HUES48 (cell line): ENCODE data around the gene GPR68.

Experiments
- H3K27ac ChIP-seq: one replicate; pipeline ENCODE4 v1.7.0; 2013; ENCODE audit warnings: low read depth, low read length, inconsistent platforms
- H3K27me3 ChIP-seq: 2 replicates; pipeline ENCODE4 v1.6.1; 2013; ENCODE audit warnings: mild to moderate bottlenecking, low read length; ENCODE audit not compliant: control insufficient read depth, insufficient read depth
- H3K36me3 ChIP-seq: 2 replicates; pipeline ENCODE4 v1.6.1; 2013; ENCODE audit warnings: low read length; ENCODE audit not compliant: control insufficient read depth, insufficient read depth
- H3K4me1 ChIP-seq: 2 replicates; pipeline ENCODE4 v1.6.1; 2013; ENCODE audit warnings: mild to moderate bottlenecking, low read length; ENCODE audit not compliant: control insufficient read depth, insufficient read depth
- H3K4me3 ChIP-seq: 2 replicates; pipeline ENCODE4 v1.5.1; 2013; ENCODE audit warnings: mild to moderate bottlenecking, low read depth, low read length
- H3K9ac ChIP-seq: 2 replicates; pipeline ENCODE4 v1.6.1; 2013; ENCODE audit warnings: mild to moderate bottlenecking, low read depth, low read length, moderate library complexity
- H3K9me3 ChIP-seq: 2 replicates; pipeline ENCODE4 v1.6.1; 2013; ENCODE audit warnings: low read length; ENCODE audit not compliant: control insufficient read depth, insufficient read depth

Gene GPR68

GRCh38 chr14:91261986-91262549 lies 17.6 kb upstream of the GPR68 start:
- no peak overlapping the region for H3K27ac ChIP-seq
- no peaks in the 10 kb centered on the region for H3K36me3 ChIP-seq
- no peak overlapping the region for H3K4me3 ChIP-seq
- H3K27me3 ChIP-seq = peaks cover 32% of the 10 kb centered on the region
- H3K9me3 ChIP-seq = no peaks in the 10 kb centered on the region
- H3K9ac ChIP-seq = no peak overlapping the region
- H3K4me1 ChIP-seq = peaks cover 11% of the 10 kb centered on the region

GRCh38 chr14:91261115-91261514 lies 16.6 kb upstream of the GPR68 start:
- H3K9ac ChIP-seq = no peak overlapping the region
- H3K27ac ChIP-seq = no peak overlapping the region
- no peaks in the 10 kb centered on the region for H3K36me3 ChIP-seq
- H3K27me3 ChIP-seq = peaks cover 32% of the 10 kb centered on the region
- H3K9me3 ChIP-seq = no peaks in the 10 kb centered on the region
- H3K4me3 ChIP-seq = no peak overlapping the region
- H3K4me1 ChIP-seq = peaks cover 15% of the 10 kb centered on the region

GRCh38 chr14:91258876-91259275 lies 14.4 kb upstream of the GPR68 start:
- Histone ChIP-seq H3K36me3 (no peaks in the 10 kb centered on the region), H3K4me1 (peaks cover 8% of the 10 kb centered on the region), H3K27me3 (peaks cover 16% of the 10 kb centered on the region), H3K9ac (no peak overlapping the region), H3K27ac (no peak overlapping the region), H3K9me3 (no peaks in the 10 kb centered on the region), H3K4me3 (no peak overlapping the region)

GRCh38 chr14:91258011-91258618 lies 13.6 kb upstream of the GPR68 start:
- Histone ChIP-seq H3K9me3 (no peaks in the 10 kb centered on the region), H3K27ac (no peak overlapping the region), H3K9ac (no peak overlapping the region), H3K27me3 (peaks cover 11% of the 10 kb centered on the region), H3K4me3 (no peak overlapping the region), H3K4me1 (peaks cover 8% of the 10 kb centered on the region), H3K36me3 (no peaks in the 10 kb centered on the region)

GRCh38 chr14:91257328-91258010 lies 13.0 kb upstream of the GPR68 start:
- Histone ChIP-seq H3K27me3 (peaks cover 12% of the 10 kb centered on the region), H3K9ac (no peak overlapping the region), H3K9me3 (no peaks in the 10 kb centered on the region), H3K4me3 (no peak overlapping the region), H3K4me1 (peaks cover 8% of the 10 kb centered on the region), H3K27ac (no peak overlapping the region), H3K36me3 (no peaks in the 10 kb centered on the region)

- no peak overlapping the region for H3K4me3 ChIP-seq
- H3K4me1 ChIP-seq = peaks cover 8% of the 10 kb centered on the region
- H3K9ac ChIP-seq = no peak overlapping the region
- peaks cover 16% of the 10 kb centered on the region for H3K27me3 ChIP-seq
- H3K9me3 ChIP-seq = no peaks in the 10 kb centered on the region
- no peak overlapping the region for H3K27ac ChIP-seq
- no peaks in the 10 kb centered on the region for H3K36me3 ChIP-seq
Measured at GRCh38 chr14:91256661-91257060, 12.2 kb upstream of the GPR68 start.

GRCh38 chr14:91255026-91255695 lies 10.7 kb upstream of the GPR68 start:
- Histone ChIP-seq H3K4me1 (peaks cover 8% of the 10 kb centered on the region), H3K4me3 (no peak overlapping the region), H3K27me3 (peaks cover 16% of the 10 kb centered on the region), H3K9me3 (no peaks in the 10 kb centered on the region), H3K36me3 (no peaks in the 10 kb centered on the region), H3K27ac (no peak overlapping the region), H3K9ac (no peak overlapping the region)

- Histone ChIP-seq H3K9me3 (no peaks in the 10 kb centered on the region), H3K36me3 (no peaks in the 10 kb centered on the region), H3K27ac (no peak overlapping the region), H3K9ac (no peak overlapping the region), H3K4me1 (peaks cover 8% of the 10 kb centered on the region), H3K4me3 (no peak overlapping the region), H3K27me3 (peaks cover 16% of the 10 kb centered on the region)
Measured at GRCh38 chr14:91254461-91254860, 10.0 kb upstream of the GPR68 start.

- Histone ChIP-seq H3K27me3 (peaks cover 16% of the 10 kb centered on the region), H3K27ac (no peak overlapping the region)
Measured at GRCh38 chr14:91253795-91254323, 9.4 kb upstream of the GPR68 start.

GRCh38 chr14:91252871-91253794 lies 8.6 kb upstream of the GPR68 start:
- peaks cover 8% of the 10 kb centered on the region for H3K4me1 ChIP-seq
- H3K4me3 ChIP-seq = peak overlapping the region; percentile 69
- peak overlapping the region; percentile 11; the same call in 1 of the 2 replicates for H3K9ac ChIP-seq
- H3K27ac ChIP-seq = no peak overlapping the region
- peaks cover 16% of the 10 kb centered on the region for H3K27me3 ChIP-seq
- no peaks in the 10 kb centered on the region for H3K36me3 ChIP-seq
- H3K9me3 ChIP-seq = no peaks in the 10 kb centered on the region

More at GRCh38 chr14:91253795-91254323, 9.4 kb upstream of the GPR68 start:
- Histone ChIP-seq H3K36me3 (no peaks in the 10 kb centered on the region), H3K9ac (peak overlapping the region; percentile 11; the same call in 1 of the 2 replicates), H3K9me3 (no peaks in the 10 kb centered on the region), H3K4me3 (peak overlapping the region; percentile 69), H3K4me1 (peaks cover 8% of the 10 kb centered on the region)
